K562 (cell line): ENCODE measurements around the gene TBXA2R. TPM values are rescaled to one million over a fixed set of nuclear protein-coding genes. Genes with fewer than 3 reads are reported as not detected.
A peak's percentile ranks its signal among the peaks of the same experiment; 100 is the strongest.

Experiments
- BRF1 ChIP-seq: IDR thresholded peaks from 3 replicates; pipeline ENCODE4 v1.6.1; 2011; ENCODE audit warnings: borderline replicate concordance, mild to moderate bottlenecking; ENCODE audit not compliant: insufficient read length; ENCODE audit errors: extremely low read depth
- CC2D1A ChIP-seq: fragments of 450-650 bp; IDR thresholded peaks from 2 replicates; pipeline ENCODE4 v1.6.1; 2017; ENCODE audit warnings: mild to moderate bottlenecking
- ETV1 ChIP-seq: fragments of 450-650 bp; conservative IDR thresholded peaks from 2 replicates; pipeline ENCODE4 v1.6.1; 2016; ENCODE audit warnings: missing genetic modification characterization, control low read depth, low read depth, missing compliant biosample characterization
- FOXA1 ChIP-seq: fragments of 450-650 bp; IDR thresholded peaks from 2 replicates; pipeline ENCODE4 v1.6.1; 2016; ENCODE audit warnings: mild to moderate bottlenecking, borderline replicate concordance
- HDGF ChIP-seq: fragments of 450-650 bp; IDR thresholded peaks from 2 replicates; pipeline ENCODE4 v1.6.1; 2016
- HMGN3 ChIP-seq: IDR thresholded peaks from 2 replicates; pipeline ENCODE4 v1.6.1; 2011; ENCODE audit warnings: borderline replicate concordance, low read depth, mild to moderate bottlenecking, mixed read lengths, low read length; ENCODE audit not compliant: insufficient read length; ENCODE audit errors: extremely low read depth
- HNRNPUL1 ChIP-seq: fragments of 200-400 bp; formaldehyde crosslinking; IDR thresholded peaks from 2 replicates; pipeline ENCODE4 v1.6.1; 2017; ENCODE audit warnings: low read length
- IRF2 ChIP-seq: sonication (generic); formaldehyde crosslinking; IDR thresholded peaks from 2 replicates; pipeline ENCODE4 v1.8.1; 2022; ENCODE audit warnings: mild to moderate bottlenecking, missing genetic modification reagents
- NCOA2 ChIP-seq, 2 experiments: fragments of 450-650 bp; IDR thresholded peaks; 2 replicates each; pipeline ENCODE4 v1.6.1; 2018; ENCODE audit warnings: mild to moderate bottlenecking in 2 of 2, moderate library complexity in 1 of 2; ENCODE audit not compliant: partially characterized antibody in 2 of 2
- PHF20 ChIP-seq: fragments of 450-650 bp; IDR thresholded peaks from 2 replicates; pipeline ENCODE4 v1.6.1; 2018; ENCODE audit not compliant: partially characterized antibody
- PHTF2 ChIP-seq: fragments of 250-450 bp; sonication (Bioruptor Pico); IDR thresholded peaks from 2 replicates; pipeline ENCODE4 v1.5.0; 2021; ENCODE audit warnings: mild to moderate bottlenecking
- ZBTB43 ChIP-seq: sonication (generic); formaldehyde crosslinking; IDR thresholded peaks from 2 replicates; pipeline ENCODE4 v1.8.0; 2023; ENCODE audit warnings: mild to moderate bottlenecking, missing genetic modification reagents
- ZC3H8 ChIP-seq: fragments of 450-650 bp; IDR thresholded peaks from 2 replicates; pipeline ENCODE4 v1.6.1; 2017
- ZNF212 ChIP-seq: fragments of 450-650 bp; formaldehyde crosslinking; IDR thresholded peaks from 2 replicates; pipeline ENCODE4 v1.4.0; 2020; ENCODE audit warnings: mild to moderate bottlenecking
- ZNF384 ChIP-seq: IDR thresholded peaks from 2 replicates; pipeline ENCODE4 v1.6.1; 2012; ENCODE audit warnings: low read depth, low read length, improper control_type of control experiment
- polyA plus RNA-seq, 8 experiments: library from polyadenylated mRNA; depleted of rRNA in 4 of 8; stranded (reverse) in 5 of 8; unstranded in 3 of 8; fragments of >200 nt; fragmentation: Nextera tagmentation in 2 of 8; fragmentation: Illumina TruSeq in 1 of 8; extraction: Ambion mirVana in 2 of 8; extraction: Trizol in 1 of 8; gene quantifications; 2 replicates each; pipeline versions ENCODE4 v1.2.1 to v1.2.3, GENCODE V29; 2011 to 2014; ENCODE audit warnings: inconsistent platforms in 1 of 8, missing spikeins in 1 of 8
- total RNA-seq, 7 experiments: library from RNA; depleted of rRNA in 6 of 7; stranded (reverse); fragments of >200 nt in 6 of 7; fragmentation: Illumina TruSeq in 2 of 7; extraction: Trizol in 2 of 7; gene quantifications; 2 replicates each; pipeline versions ENCODE4 v1.2.1 to v1.2.3, GENCODE V29; 2011 to 2021; ENCODE audit warnings: low replicate concordance in 1 of 7
- TF ChIP-seq, protein P1 (sequence below): conservative IDR thresholded peaks from 2 replicates; pipeline ENCODE4 v1.6.1; 2011; ENCODE audit warnings: low read depth, mild to moderate bottlenecking, low read length; ENCODE audit not compliant: control insufficient read depth
- TF ChIP-seq, protein P2 (sequence below): sonication (generic); formaldehyde crosslinking; IDR thresholded peaks from 2 replicates; pipeline ENCODE4 v1.8.0; 2022; ENCODE audit warnings: missing genetic modification reagents, mild to moderate bottlenecking, borderline replicate concordance
- TF ChIP-seq, protein P3 (sequence below), 2 experiments: fragments of 450-650 bp in 1 of 2; sonication (generic) in 1 of 2; formaldehyde crosslinking; conservative IDR thresholded peaks; 2 replicates each; pipeline versions ENCODE4 v1.4.0 to v1.8.1; 2020 to 2022; ENCODE audit warnings: mild to moderate bottlenecking in 1 of 2, missing genetic modification reagents in 1 of 2
- TF ChIP-seq, protein P4 (sequence below), 2 experiments: fragments of 450-650 bp; IDR thresholded peaks; 2 replicates each; pipeline ENCODE4 v1.6.1; 2016

The TBXA2R gene
- total and polyA plus RNA-seq, 9 of the 15 experiments (the other 6 are each of a cell fraction or from before 2014, with no cell fraction given): 1.5 to 24.0 (median 2.8) TPM

- TF ChIP-seq, protein P1, sequence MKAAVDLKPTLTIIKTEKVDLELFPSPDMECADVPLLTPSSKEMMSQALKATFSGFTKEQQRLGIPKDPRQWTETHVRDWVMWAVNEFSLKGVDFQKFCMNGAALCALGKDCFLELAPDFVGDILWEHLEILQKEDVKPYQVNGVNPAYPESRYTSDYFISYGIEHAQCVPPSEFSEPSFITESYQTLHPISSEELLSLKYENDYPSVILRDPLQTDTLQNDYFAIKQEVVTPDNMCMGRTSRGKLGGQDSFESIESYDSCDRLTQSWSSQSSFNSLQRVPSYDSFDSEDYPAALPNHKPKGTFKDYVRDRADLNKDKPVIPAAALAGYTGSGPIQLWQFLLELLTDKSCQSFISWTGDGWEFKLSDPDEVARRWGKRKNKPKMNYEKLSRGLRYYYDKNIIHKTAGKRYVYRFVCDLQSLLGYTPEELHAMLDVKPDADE: 0 out of 2 replicates have a peak, but pooled peaks have one; percentile 51
- TF ChIP-seq PHF20: peak; percentile 71
- TF ChIP-seq ZNF212 (CRISPR knock-in tag): no peak
- TF ChIP-seq HMGN3: no peak
- TF ChIP-seq HDGF: peak; percentile 81; the same call in 1 of the 2 replicates
- TF ChIP-seq BRF1: no peak
- TF ChIP-seq, protein P2, sequence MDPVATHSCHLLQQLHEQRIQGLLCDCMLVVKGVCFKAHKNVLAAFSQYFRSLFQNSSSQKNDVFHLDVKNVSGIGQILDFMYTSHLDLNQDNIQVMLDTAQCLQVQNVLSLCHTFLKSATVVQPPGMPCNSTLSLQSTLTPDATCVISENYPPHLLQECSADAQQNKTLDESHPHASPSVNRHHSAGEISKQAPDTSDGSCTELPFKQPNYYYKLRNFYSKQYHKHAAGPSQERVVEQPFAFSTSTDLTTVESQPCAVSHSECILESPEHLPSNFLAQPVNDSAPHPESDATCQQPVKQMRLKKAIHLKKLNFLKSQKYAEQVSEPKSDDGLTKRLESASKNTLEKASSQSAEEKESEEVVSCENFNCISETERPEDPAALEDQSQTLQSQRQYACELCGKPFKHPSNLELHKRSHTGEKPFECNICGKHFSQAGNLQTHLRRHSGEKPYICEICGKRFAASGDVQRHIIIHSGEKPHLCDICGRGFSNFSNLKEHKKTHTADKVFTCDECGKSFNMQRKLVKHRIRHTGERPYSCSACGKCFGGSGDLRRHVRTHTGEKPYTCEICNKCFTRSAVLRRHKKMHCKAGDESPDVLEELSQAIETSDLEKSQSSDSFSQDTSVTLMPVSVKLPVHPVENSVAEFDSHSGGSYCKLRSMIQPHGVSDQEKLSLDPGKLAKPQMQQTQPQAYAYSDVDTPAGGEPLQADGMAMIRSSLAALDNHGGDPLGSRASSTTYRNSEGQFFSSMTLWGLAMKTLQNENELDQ (CRISPR knock-in tag): 0 out of 2 replicates have a peak, but pooled peaks have one; percentile 40
- TF ChIP-seq CC2D1A: 0 out of 2 replicates have a peak, but pooled peaks have one; percentile 19
- no peak for TF ChIP-seq FOXA1
- no peak for TF ChIP-seq ZC3H8
- TF ChIP-seq, protein P3, sequence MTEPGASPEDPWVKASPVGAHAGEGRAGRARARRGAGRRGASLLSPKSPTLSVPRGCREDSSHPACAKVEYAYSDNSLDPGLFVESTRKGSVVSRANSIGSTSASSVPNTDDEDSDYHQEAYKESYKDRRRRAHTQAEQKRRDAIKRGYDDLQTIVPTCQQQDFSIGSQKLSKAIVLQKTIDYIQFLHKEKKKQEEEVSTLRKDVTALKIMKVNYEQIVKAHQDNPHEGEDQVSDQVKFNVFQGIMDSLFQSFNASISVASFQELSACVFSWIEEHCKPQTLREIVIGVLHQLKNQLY (CRISPR knock-in tag; conservative IDR thresholded peaks at IDR 0.05): no peak
- TF ChIP-seq PHTF2: no peak
- TF ChIP-seq, protein P4, sequence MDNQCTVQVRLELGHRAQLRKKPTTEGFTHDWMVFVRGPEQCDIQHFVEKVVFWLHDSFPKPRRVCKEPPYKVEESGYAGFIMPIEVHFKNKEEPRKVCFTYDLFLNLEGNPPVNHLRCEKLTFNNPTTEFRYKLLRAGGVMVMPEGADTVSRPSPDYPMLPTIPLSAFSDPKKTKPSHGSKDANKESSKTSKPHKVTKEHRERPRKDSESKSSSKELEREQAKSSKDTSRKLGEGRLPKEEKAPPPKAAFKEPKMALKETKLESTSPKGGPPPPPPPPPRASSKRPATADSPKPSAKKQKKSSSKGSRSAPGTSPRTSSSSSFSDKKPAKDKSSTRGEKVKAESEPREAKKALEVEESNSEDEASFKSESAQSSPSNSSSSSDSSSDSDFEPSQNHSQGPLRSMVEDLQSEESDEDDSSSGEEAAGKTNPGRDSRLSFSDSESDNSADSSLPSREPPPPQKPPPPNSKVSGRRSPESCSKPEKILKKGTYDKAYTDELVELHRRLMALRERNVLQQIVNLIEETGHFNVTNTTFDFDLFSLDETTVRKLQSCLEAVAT (IDR thresholded peaks at IDR 0.05): no peak
- no peak for TF ChIP-seq HNRNPUL1
- TF ChIP-seq IRF2 (CRISPR knock-in tag): no peak
- no peak for TF ChIP-seq ZBTB43 (CRISPR knock-in tag)
- TF ChIP-seq ETV1 (tag): 0 out of 2 replicates have a peak, but pooled peaks have one; percentile 7
- TF ChIP-seq ZNF384: no peak
- no peak for TF ChIP-seq NCOA2 (IDR thresholded peaks at IDR 0.05; ENCODE audit: partially characterized antibody in 2 of 2)
These were observed 20.7 kb upstream of the TBXA2R start (continued) for GRCh38 chr19:3627351-3627723.
